SKM-1 (cell line): ENCODE results near the gene OSBP2.
"Not testable (repeated sequence)": the region's sequence is repeated elsewhere in the genome, so short reads cannot be mapped to it uniquely, and the experiment has no call there.

Source experiments
- DNase-seq: peaks from one replicate; lab custom pipeline; 2025; ENCODE audit not compliant: unreplicated experiment; lab: John Stamatoyannopoulos, UW

Gene OSBP2

GRCh38 chr22:30755759-30756124, 61.1 kb downstream of the OSBP2 start:
- no peak for DNase-seq

- DNase-seq = peak; percentile 54
These were observed 69.4 kb downstream of the OSBP2 start for GRCh38 chr22:30763815-30764673.

DNA sequence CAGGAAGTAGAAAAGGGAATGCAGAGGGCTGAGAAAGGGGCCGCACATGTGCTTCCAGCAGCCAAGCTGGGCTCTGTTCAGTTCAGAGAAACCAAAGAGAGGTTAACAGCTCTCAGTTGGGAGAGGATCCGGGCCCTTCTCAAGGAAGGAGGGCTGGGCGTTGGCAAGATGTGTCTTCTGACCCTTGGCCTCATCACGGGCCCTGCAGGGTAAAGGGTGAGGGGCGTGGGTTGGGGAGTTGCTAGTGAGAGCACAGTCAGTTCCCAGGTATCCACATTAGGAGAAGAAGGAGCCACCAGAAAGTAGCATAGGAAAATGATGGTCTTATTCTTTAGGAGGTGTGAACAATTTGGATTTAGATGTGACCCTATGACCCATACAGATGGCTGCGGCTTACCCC, 73.0 kb downstream of the OSBP2 start:
- no peak for DNase-seq

DNA sequence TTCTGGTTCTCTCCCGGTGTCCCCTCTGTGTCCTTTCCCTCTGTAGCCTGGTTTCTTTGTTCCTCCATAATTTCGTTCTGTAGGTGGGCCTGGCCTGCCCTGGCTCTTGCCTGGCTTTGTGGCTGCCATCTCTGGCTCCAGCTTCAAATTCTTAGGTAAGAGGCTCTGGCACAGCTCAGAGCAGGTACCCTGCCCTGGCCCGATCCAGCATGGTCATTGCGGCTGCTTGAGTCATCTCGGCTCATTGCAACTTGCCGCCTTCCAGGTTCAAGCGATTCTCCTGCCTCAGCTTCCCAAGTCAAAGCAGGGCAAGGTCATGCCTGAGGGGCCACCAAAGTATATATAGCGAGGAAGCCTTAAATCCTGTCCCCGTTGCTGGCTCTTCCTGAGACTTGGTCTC, 76.0 kb downstream of the OSBP2 start:
- no peak for DNase-seq

DNA sequence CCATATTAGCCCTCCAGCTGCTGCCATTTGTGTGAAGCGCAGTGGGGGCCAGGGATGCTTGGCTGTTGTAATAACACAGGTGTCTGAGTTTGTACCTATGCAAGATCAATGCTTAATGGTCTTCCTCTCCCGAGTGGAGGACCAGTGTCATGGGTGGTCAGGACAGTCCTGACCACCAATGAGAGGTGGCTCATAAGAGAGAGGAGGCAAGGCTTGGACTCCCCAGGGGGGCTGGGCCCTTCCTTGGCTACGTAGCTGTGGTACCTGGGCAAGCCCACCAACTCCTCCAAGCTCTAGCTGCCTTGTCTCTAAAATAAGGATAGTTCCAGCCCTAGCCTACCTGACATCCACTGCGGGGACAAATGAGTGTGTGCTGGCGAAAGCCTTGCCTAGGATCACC, 79.2 kb downstream of the OSBP2 start:
- no peak for DNase-seq

- DNase-seq = no peak
These were observed 79.9 kb downstream of the OSBP2 start for GRCh38 chr22:30774566-30774965.

DNA sequence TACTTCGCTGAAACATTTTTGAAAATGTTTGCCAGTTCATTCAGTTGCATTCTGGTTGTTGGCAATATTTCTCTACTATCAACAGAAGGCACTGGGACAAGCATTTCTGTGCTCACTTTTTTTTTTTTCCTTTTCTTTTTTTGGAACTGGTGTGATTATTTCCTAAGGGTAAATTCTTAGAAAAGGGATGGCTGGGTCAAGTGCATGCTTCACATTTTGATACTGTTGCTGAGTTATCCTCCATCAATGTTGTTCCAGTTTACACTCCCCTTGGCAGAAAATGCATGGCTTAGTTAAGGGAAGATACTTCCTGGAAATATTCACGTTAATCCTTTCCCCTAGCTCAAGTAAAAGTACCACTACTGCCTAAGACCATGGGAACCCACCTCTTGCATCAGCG, 81.8 kb downstream of the OSBP2 start:
- DNase-seq = no peak

GRCh38 chr22:30777146-30777545, 82.5 kb downstream of the OSBP2 start:
- not testable (repeated sequence) for DNase-seq

- no peak for DNase-seq
These were observed 82.9 kb downstream of the OSBP2 start for GRCh38 chr22:30777587-30777986.

- no peak for DNase-seq
These were observed 83.6 kb downstream of the OSBP2 start for GRCh38 chr22:30778261-30778660.

DNA sequence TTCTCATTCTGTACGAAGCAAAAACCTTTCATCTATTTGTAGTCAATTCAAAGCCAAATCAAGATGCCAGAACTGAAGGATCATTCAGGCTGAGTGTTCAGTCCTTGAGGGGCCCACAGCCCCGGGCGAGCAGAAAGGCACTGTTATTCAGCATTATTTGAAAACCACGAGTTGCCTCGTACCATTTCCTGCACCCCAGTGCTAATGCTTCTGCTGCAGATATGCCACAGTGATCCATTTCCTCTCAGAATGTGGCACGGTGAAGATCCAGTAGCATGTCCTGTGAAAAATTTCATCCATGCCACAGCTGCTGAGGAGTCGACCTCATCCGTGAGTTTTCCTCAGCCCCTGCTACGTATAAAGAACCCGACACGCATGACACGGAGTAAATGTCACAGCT, 85.4 kb downstream of the OSBP2 start:
- no peak for DNase-seq

DNA sequence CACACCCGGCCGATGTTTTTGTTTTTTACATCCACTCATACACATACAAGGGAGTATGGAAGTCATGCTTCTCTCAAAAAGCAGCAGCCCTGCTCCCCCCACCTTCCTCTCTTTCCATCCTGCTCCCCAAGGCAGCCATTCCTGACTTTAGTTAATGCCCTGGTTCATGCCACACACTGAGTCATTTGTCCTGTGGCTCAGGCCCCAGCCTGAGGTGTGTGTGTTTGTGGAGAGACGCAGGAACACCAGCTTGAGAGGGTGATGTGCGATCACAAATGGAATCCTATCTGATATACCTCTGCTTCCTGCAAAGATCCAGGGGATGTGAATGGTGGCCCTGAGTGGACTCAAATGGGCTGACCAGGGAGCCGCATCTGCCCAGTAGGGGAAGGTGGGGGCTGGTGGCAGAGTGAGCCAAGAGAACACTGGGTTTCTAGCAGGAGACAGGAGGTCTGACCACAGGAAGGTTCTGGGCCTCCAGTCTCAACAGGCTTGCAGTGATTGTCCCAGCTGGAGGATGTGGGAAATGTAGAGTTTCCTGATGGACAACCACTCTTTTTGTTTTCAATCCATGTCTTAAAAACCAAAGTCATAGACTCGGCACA, 86.7 kb downstream of the OSBP2 start:
- no peak for DNase-seq

GRCh38 chr22:30782613-30783012, 87.9 kb downstream of the OSBP2 start:
- DNase-seq = no peak

DNA sequence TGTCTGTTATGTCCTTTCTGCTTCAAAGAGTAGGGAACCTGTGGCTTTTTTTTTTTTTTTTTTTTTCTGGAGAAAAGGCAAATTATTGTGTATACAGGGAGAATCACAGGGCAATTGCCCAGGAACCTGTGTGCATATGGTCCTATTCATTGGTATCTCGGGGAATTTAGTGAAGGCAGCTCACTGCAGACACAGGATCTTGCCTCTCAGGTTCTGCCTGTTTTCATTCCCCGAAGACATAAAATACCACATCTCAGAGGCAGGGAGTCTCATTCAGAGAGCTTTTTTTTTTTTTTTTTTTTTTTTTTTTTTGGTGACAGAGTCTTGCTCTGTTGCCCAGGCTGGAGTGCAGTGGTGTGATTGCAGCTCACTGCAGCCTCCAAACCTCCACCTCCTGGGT, 88.3 kb downstream of the OSBP2 start:
- no peak for DNase-seq

DNA sequence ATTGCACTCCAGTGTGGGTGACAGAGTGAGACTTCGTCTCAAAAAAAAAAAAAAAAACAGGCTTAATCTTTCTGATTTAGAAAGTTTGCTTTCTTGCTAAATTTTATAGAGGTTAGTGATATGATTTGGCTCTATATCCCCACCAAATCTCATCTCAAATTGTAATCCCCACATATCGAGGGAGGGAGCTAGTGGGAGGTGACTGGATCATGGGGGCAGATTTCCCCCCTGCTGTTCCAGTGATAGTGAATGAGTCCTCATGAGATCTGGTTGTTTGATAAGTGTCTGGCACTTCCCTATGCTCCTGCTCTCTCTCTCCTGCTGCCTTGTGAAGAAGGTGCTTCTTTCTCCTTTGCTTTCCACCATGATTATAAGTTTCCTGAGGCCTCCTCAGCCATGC, 90.9 kb downstream of the OSBP2 start:
- no peak for DNase-seq

DNA sequence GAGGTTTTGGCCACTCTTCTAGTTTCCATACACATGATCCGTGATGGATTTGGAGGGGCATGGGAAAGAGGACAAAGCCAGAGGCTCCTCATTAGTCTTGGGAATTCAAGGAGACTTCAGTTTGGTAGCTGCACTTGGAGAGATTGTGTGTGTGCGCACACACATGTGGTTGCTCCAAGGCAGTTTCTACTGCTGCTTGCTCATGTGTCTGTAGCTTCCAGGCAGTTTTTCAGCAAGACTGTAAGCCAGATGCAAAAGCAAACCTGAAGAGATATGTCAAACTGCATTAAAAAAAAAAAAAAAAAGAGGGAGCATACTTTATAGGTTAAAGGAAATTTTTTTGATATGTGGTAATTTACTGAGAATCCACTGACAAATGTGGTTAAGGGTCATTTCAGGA, 95.7 kb downstream of the OSBP2 start:
- DNase-seq = no peak

GRCh38 chr22:30792456-30792855, 97.8 kb downstream of the OSBP2 start:
- no peak for DNase-seq

GRCh38 chr22:30795118-30795517, 100.4 kb downstream of the OSBP2 start:
- DNase-seq = no peak

DNA sequence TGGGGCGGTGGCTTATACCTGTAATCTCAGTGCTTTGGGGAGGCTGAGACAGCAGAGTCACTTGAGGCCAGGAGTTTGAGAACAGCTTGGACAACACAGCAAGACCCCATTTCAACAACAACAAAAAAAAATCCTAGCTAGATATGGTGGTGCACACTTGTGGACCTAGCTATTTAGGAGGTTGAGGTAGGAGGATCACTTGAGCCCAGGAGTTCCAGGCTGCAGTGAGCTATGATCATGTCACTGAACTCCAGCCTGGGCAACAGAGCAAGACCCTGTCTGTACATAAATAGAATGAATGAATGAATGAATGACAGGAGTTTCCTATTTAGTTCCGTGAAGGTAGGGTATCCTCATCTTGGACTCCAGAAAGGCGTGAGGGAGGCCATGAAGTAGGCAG, 107.0 kb downstream of the OSBP2 start:
- DNase-seq = no peak

DNA sequence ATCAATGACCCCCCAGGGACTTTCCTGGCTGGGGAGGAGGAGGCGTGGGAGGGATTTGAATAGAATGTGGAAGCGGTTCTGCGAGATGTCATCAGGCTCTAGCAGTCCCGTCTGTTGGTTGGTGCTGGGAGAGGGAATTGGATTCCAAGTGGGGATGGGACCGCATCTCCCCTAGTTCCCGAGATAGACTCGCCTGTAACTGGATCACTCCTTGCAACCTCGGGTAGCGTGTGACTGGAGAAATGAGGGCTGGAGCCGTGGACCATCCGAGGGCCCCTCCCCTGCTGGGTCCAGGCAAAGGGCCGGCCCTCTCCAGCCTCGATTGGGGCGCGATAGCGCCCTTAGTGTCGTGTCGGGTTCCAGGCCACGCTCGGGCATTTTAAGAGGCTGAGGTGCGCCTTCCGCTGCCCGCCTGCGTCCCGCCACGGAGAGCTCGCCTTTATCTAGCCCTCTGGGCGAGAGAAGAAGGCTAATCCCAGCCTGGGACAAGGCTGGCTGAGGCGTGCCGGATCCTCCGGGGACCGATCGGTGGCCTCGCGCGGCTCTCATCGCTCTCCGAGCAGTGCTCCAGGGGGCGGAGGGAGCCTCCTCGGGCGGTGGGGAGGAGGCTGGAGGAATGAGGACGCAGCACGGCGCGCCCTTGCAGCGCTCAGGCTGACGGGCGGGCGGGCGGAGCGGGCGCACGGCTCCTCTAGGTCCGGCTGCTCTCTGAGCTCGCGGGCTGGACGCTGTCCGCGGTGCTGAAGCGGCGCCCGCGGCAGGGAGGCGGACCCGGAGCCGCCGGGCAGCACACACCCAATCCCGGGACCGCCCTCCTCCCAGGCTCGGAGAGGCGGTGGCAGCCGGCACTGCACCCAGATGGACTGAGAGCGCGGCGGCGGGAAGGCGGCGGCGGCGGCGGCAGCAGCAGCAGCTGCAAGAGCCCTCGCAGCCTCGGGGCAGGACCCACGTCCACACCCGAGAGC, 107.8 kb downstream of the OSBP2 start:
- peak; percentile 16 for DNase-seq

DNA sequence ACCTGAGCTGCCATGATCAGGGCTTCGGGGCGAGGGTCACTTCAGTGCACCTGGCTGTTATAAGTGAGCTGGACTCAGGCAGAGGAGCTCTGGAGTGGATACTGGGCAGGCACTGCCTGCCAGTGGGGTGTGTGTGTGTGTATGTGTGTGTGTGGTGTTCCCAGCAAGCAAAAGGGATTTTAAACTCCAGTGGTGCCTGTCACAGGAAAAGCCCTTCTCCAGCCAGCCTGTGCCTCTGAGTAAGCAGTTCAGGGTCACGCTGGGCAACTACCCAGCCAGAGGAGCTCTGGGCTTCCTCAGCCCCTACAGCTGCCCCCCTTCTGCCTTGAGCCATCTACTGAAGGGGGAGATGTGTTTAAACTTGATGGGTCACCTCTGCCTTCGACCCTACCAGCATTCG, 109.0 kb downstream of the OSBP2 start:
- DNase-seq = no peak

DNA sequence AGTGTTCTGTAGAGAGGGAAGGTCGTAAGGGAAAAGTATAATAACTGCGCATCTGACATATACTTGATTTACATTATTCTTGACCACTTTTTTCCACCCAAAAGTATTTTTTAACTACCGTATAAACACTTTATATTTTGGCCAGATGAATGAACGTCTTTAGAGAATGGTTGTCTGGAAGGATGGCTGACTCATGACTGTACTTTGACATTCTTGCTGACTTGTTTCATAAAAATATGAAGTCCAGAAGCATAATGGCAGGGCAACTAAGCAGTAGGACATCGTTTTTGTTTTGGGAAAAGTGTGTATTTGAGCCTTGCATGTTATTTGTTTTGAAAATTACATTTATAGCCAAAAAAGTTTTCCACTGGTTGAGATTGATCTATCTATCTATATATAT, 110.0 kb downstream of the OSBP2 start:
- DNase-seq = no peak
